Colonic mucosa (tissue), 4 donors: Measurements from ENCODE around the gene GRM5. TPM values are rescaled to one million over a fixed set of nuclear protein-coding genes. Genes with fewer than 3 reads are reported as not detected.
"Not testable (repeated sequence)": the region's sequence is repeated elsewhere in the genome, so short reads cannot be mapped to it uniquely, and the experiment has no call there.

Experiments used
- DNase-seq: peaks from one replicate; pipeline ENCODE4 v3.0.0-alpha.2; 2020
- H3K27ac ChIP-seq: fragments of 200-600 bp; one replicate; pipeline ENCODE4 v1.8.0; 2021
- H3K27me3 ChIP-seq: fragments of 200-600 bp; one replicate; pipeline ENCODE4 v1.8.0; 2021
- H3K36me3 ChIP-seq: fragments of 200-600 bp; one replicate; pipeline ENCODE4 v1.8.0; 2021
- H3K4me1 ChIP-seq: fragments of 200-600 bp; one replicate; pipeline ENCODE4 v1.8.0; 2021; ENCODE audit warnings: mild to moderate bottlenecking
- H3K4me3 ChIP-seq: fragments of 200-600 bp; one replicate; pipeline ENCODE4 v1.8.0; 2021
- H3K9ac ChIP-seq, 2 donors: one replicate each; pipeline ENCODE4 v1.7.0; 2013; ENCODE audit warnings: control low read depth in 2 of 2, low read depth in 2 of 2, low read length in 2 of 2
- H3K9me3 ChIP-seq: fragments of 200-600 bp; one replicate; pipeline ENCODE4 v1.8.0; 2021
- CTCF ChIP-seq: fragments of 200-600 bp; IDR thresholded peaks from one replicate; pipeline ENCODE4 v1.8.0; 2022; ENCODE audit warnings: antibody characterized with exemption, mild to moderate bottlenecking
- intact Hi-C: fragments of 100-400 bp; cut with DNase I; formaldehyde crosslinking; loops from one replicate; pipeline ENCODE4 v1.14.1; 2022
- total RNA-seq, 2 donors: library from RNA; stranded (reverse); fragmentation: NEBNext Ultra II Directional in 1 of 2; extraction: Animal tissue kit (Norgen Biotek cat#: 25700) in 1 of 2; gene quantifications; one replicate each; pipeline ENCODE4 v1.2.1, GENCODE V29; 2021
- donor health status: healthy.
- donor health status: DM: no; HTN: no; CAD: no.
- donor health status: DM: no; HTN: no; CAD: no.

The GRM5 gene
- total RNA-seq, 2 donors from 2014 or later = not detected

GRCh38 chr11:89015614-89016013 lies 50.2 kb downstream of the GRM5 start:
- no peaks in the 10 kb centered on the region for H3K36me3 ChIP-seq
- H3K27me3 ChIP-seq = no peaks in the 10 kb centered on the region
- no peak overlapping the region for H3K9ac ChIP-seq
- no peaks in the 10 kb centered on the region for H3K9me3 ChIP-seq
- no peak overlapping the region for H3K4me3 ChIP-seq
- no peaks in the 10 kb centered on the region for H3K4me1 ChIP-seq
- intact Hi-C loops = no loop called here
- DNase-seq = no peak
- no peak overlapping the region for H3K27ac ChIP-seq
- TF ChIP-seq CTCF = no peak

GRCh38 chr11:89000852-89001251 lies 64.9 kb downstream of the GRM5 start:
- H3K9me3 ChIP-seq, intact Hi-C loops, H3K4me1 ChIP-seq: not testable (repeated sequence)

GRCh38 chr11:88979641-88980040 lies 86.1 kb downstream of the GRM5 start:
- intact Hi-C loops = no loop called here
- TF ChIP-seq CTCF = no peak
- Histone ChIP-seq H3K27me3 (no peaks in the 10 kb centered on the region), H3K36me3 (no peaks in the 10 kb centered on the region), H3K4me1 (no peaks in the 10 kb centered on the region), H3K27ac (no peak overlapping the region), H3K9me3 (no peaks in the 10 kb centered on the region), H3K9ac (no peak overlapping the region), H3K4me3 (no peak overlapping the region)
- no peak for DNase-seq

More at GRCh38 chr11:89000852-89001251, 64.9 kb downstream of the GRM5 start:
- not testable (repeated sequence) for H3K27me3 ChIP-seq, H3K36me3 ChIP-seq, H3K27ac ChIP-seq, DNase-seq, H3K4me3 ChIP-seq, H3K9ac ChIP-seq

GRCh38 chr11:88978992-88979391 lies 86.8 kb downstream of the GRM5 start:
- H3K27me3 ChIP-seq, H3K4me1 ChIP-seq, H3K36me3 ChIP-seq, H3K4me3 ChIP-seq, H3K9ac ChIP-seq, intact Hi-C loops, H3K27ac ChIP-seq, DNase-seq, H3K9me3 ChIP-seq: not testable (repeated sequence)

GRCh38 chr11:88975441-88975840 lies 90.3 kb downstream of the GRM5 start:
- H3K4me3 ChIP-seq, H3K4me1 ChIP-seq, H3K36me3 ChIP-seq, H3K27me3 ChIP-seq, H3K9ac ChIP-seq, H3K27ac ChIP-seq, DNase-seq, H3K9me3 ChIP-seq, intact Hi-C loops: not testable (repeated sequence)

GRCh38 chr11:88972210-88972609 lies 93.6 kb downstream of the GRM5 start:
- no peaks in the 10 kb centered on the region for H3K27me3 ChIP-seq
- no peak overlapping the region for H3K9ac ChIP-seq
- DNase-seq = no peak
- intact Hi-C loops = no loop called here
- no peaks in the 10 kb centered on the region for H3K9me3 ChIP-seq
- H3K36me3 ChIP-seq = no peaks in the 10 kb centered on the region
- no peak overlapping the region for H3K4me3 ChIP-seq
- no peaks in the 10 kb centered on the region for H3K4me1 ChIP-seq
- TF ChIP-seq CTCF = no peak
- no peak overlapping the region for H3K27ac ChIP-seq

- DNase-seq, H3K27ac ChIP-seq, H3K9me3 ChIP-seq, H3K27me3 ChIP-seq, intact Hi-C loops, H3K36me3 ChIP-seq, H3K4me3 ChIP-seq, H3K4me1 ChIP-seq, H3K9ac ChIP-seq: not testable (repeated sequence)
Observed at GRCh38 chr11:88961621-88962020, 104.2 kb downstream of the GRM5 start.

- H3K9ac ChIP-seq, H3K4me1 ChIP-seq, DNase-seq, H3K4me3 ChIP-seq, H3K27me3 ChIP-seq, H3K9me3 ChIP-seq, intact Hi-C loops, H3K36me3 ChIP-seq, H3K27ac ChIP-seq: not testable (repeated sequence)
Observed at GRCh38 chr11:88959857-88960256, 105.9 kb downstream of the GRM5 start.
